MCF 10A (cell line): ENCODE measurements around the gene GJB6. TPM values are rescaled to one million over a fixed set of nuclear protein-coding genes. Genes with fewer than 3 reads are reported as not detected.

Experiments used
- BruUV-seq: library from RNA; stranded (reverse); fragments of 400-500 nt; replicated peaks from 2 replicates; lab custom pipeline; 2021; lab: Mats Ljungman, UMichigan
- CTCF ChIA-PET: fragments of 300-600 bp; sonication (Branson Sonifier 250); formaldehyde crosslinking; extraction: SDS; loops from one replicate; lab custom pipeline; 2021; ENCODE audit warnings: antibody characterized with exemption, inconsistent platforms; lab: Yijun Ruan, JAX
- POLR2A ChIA-PET: fragments of 300-600, 350-650 bp; sonication (Branson Sonifier 250); formaldehyde crosslinking; extraction: SDS; loops from one replicate; lab custom pipeline; 2020; ENCODE audit warnings: antibody characterized with exemption, inconsistent platforms; lab: Yijun Ruan, JAX
- DNase-seq: peaks from one replicate; pipeline ENCODE4 v3.0.0-alpha.2; 2018; ENCODE audit not compliant: unreplicated experiment
- H3K27ac Mint-ChIP-seq: one replicate; pipeline ENCODE4 v1.8.0; 2022; ENCODE audit warnings: mild to moderate bottlenecking, low read depth, mixed read lengths; ENCODE audit not compliant: unreplicated experiment
- H3K27me3 Mint-ChIP-seq: one replicate; pipeline ENCODE4 v1.8.0; 2022; ENCODE audit warnings: mixed read lengths; ENCODE audit not compliant: insufficient read depth, unreplicated experiment
- H3K36me3 Mint-ChIP-seq: one replicate; pipeline ENCODE4 v1.8.0; 2022; ENCODE audit warnings: mild to moderate bottlenecking, moderate library complexity, mixed read lengths; ENCODE audit not compliant: insufficient read depth, unreplicated experiment
- H3K4me1 Mint-ChIP-seq: one replicate; pipeline ENCODE4 v1.8.0; 2022; ENCODE audit warnings: mixed read lengths; ENCODE audit not compliant: insufficient read depth, unreplicated experiment
- H3K4me3 Mint-ChIP-seq: one replicate; pipeline ENCODE4 v1.8.0; 2022; ENCODE audit warnings: mild to moderate bottlenecking, moderate library complexity, mixed read lengths; ENCODE audit not compliant: unreplicated experiment
- H3K9me3 Mint-ChIP-seq: one replicate; pipeline ENCODE4 v1.8.0; 2022; ENCODE audit warnings: mixed read lengths; ENCODE audit not compliant: unreplicated experiment
- CTCF ChIP-seq: fragments of 200-600 bp; IDR thresholded peaks from one replicate; pipeline ENCODE4 v1.8.0; 2022; ENCODE audit warnings: antibody characterized with exemption, mild to moderate bottlenecking; ENCODE audit not compliant: unreplicated experiment
- intact Hi-C: fragments of 100-400 bp; cut with micrococcal nuclease; formaldehyde crosslinking; loops from 2 replicates; pipeline ENCODE4 v1.14.1; 2022
- total RNA-seq: library from RNA; stranded (reverse); gene quantifications from 2 replicates; pipeline ENCODE4 v1.2.3, GENCODE V29; 2022

The GJB6 gene
- total RNA-seq, 1 experiment from 2014 or later, result not detected

GRCh38 chr13:20272104-20272503 lies 40.0 kb upstream of the GJB6 start:
- no peak for TF ChIP-seq CTCF
- CTCF ChIA-PET, result no interaction called here
- H3K9me3 Mint-ChIP-seq, result no peaks in the 10 kb centered on the region
- no peaks in the 10 kb centered on the region for H3K36me3 Mint-ChIP-seq
- POLR2A ChIA-PET, result interaction anchor here (1.2 kb wide), 1 partner anchor 11 kb away, joined by 3 read pairs; no protein-coding TSS in a partner anchor
- no peak overlapping the region for H3K4me3 Mint-ChIP-seq
- H3K27me3 Mint-ChIP-seq, result no peaks in the 10 kb centered on the region
- intact Hi-C loops, result no loop called here
- no peaks in the 10 kb centered on the region for H3K4me1 Mint-ChIP-seq
- DNase-seq, result no peak
- BruUV-seq, result no TSS peak
- no peak overlapping the region for H3K27ac Mint-ChIP-seq

GRCh38 chr13:20271441-20271840 lies 39.3 kb upstream of the GJB6 start:
- Mint-ChIP-seq H3K9me3 (no peaks in the 10 kb centered on the region), H3K4me3 (no peak overlapping the region), H3K4me1 (no peaks in the 10 kb centered on the region), H3K27me3 (no peaks in the 10 kb centered on the region), H3K27ac (no peak overlapping the region), H3K36me3 (no peaks in the 10 kb centered on the region)
- CTCF ChIA-PET, result no interaction called here
- POLR2A ChIA-PET, result no interaction called here
- TF ChIP-seq CTCF, result no peak
- no TSS peak for BruUV-seq
- no peak for DNase-seq
- intact Hi-C loops, result no loop called here

- no peak for TF ChIP-seq CTCF
- Mint-ChIP-seq H3K9me3 (no peaks in the 10 kb centered on the region), H3K27ac (no peak overlapping the region), H3K4me1 (no peaks in the 10 kb centered on the region), H3K36me3 (no peaks in the 10 kb centered on the region), H3K27me3 (no peaks in the 10 kb centered on the region), H3K4me3 (no peak overlapping the region)
- DNase-seq, result peak; percentile 13
- no TSS peak for BruUV-seq
- ChIA-PET POLR2A (interaction anchor here (0.6 kb wide), 1 partner anchor 56 kb away, joined by 3 read pairs; no protein-coding TSS in a partner anchor), CTCF (interaction anchor here (0.6 to 0.7 kb wide), 2 partner anchors 208 to 1566 kb away, joined by 3 to 6 read pairs; no protein-coding TSS in a partner anchor)
- intact Hi-C loops, result no loop called here
Measured at GRCh38 chr13:20270163-20270865, 38.2 kb upstream of the GJB6 start.

GRCh38 chr13:20264271-20265018 lies 32.3 kb upstream of the GJB6 start:
- H3K27me3 Mint-ChIP-seq, result no peaks in the 10 kb centered on the region
- CTCF ChIA-PET, result no interaction called here
- H3K36me3 Mint-ChIP-seq, result no peaks in the 10 kb centered on the region
- DNase-seq, result no peak
- no peaks in the 10 kb centered on the region for H3K4me1 Mint-ChIP-seq
- no TSS peak for BruUV-seq
- H3K9me3 Mint-ChIP-seq, result no peaks in the 10 kb centered on the region
- no peak overlapping the region for H3K27ac Mint-ChIP-seq
- H3K4me3 Mint-ChIP-seq, result no peak overlapping the region
- POLR2A ChIA-PET, result no interaction called here
- intact Hi-C loops, result no loop called here
- TF ChIP-seq CTCF, result no peak
